H1 (cell line): ENCODE measurements around the gene MAPKAP1. TPM values are rescaled to one million over a fixed set of nuclear protein-coding genes. Genes with fewer than 3 reads are reported as not detected.

Experiments
- CTCF ChIA-PET: fragments of 300-600 bp; sonication (Branson Sonifier 250); formaldehyde crosslinking; loops from one replicate; lab custom pipeline; 2021; ENCODE audit not compliant: partially characterized antibody; lab: Charles Lee
- POLR2A ChIA-PET: fragments of 300-600 bp; sonication (Branson Sonifier 250); formaldehyde crosslinking; loops from one replicate; lab custom pipeline; 2021; ENCODE audit warnings: inconsistent platforms; ENCODE audit not compliant: partially characterized antibody; lab: Charles Lee
- DNase-seq, 2 experiments: peaks; one replicate each; pipeline versions ENCODE4 v3.0.0 to v3.0.0-alpha.2; 2010 to 2022; ENCODE audit warnings: low spot score in 2 of 2, low read depth in 1 of 2, mixed read lengths in 1 of 2
- FAIRE-seq: peaks from 2 replicates; lab custom pipeline; 2011; peaks lifted over from hg19 to GRCh38; lab: Jason Lieb, UNC
- H2AFZ ChIP-seq: 2 replicates; pipeline ENCODE4 v1.8.1; 2012; ENCODE audit warnings: low read length, inconsistent platforms
- H2AK5ac ChIP-seq: 2 replicates; pipeline ENCODE4 v1.6.1; 2013; ENCODE audit warnings: low read depth, low read length
- H2BK120ac ChIP-seq: replicated peaks from 2 replicates; pipeline ENCODE3; 2013; ENCODE audit warnings: low read depth, low read length, inconsistent platforms
- H2BK12ac ChIP-seq: 2 replicates; pipeline ENCODE4 v1.6.1; 2013; ENCODE audit warnings: low read depth, low read length
- H2BK15ac ChIP-seq: 2 replicates; pipeline ENCODE4 v1.6.1; 2013; ENCODE audit warnings: low read length
- H2BK20ac ChIP-seq: 2 replicates; pipeline ENCODE4 v1.6.1; 2013; ENCODE audit warnings: low read length
- H2BK5ac ChIP-seq: 2 replicates; pipeline ENCODE4 v1.6.1; 2013; ENCODE audit warnings: low read depth, low read length
- H3K14ac ChIP-seq: 2 replicates; pipeline ENCODE4 v1.6.1; 2013; ENCODE audit warnings: inconsistent platforms; ENCODE audit not compliant: insufficient read length
- H3K18ac ChIP-seq: 2 replicates; pipeline ENCODE4 v1.6.1; 2013; ENCODE audit warnings: low read length; ENCODE audit errors: extremely low read depth
- H3K23ac ChIP-seq: 2 replicates; pipeline ENCODE4 v1.6.1; 2013; ENCODE audit warnings: inconsistent platforms; ENCODE audit not compliant: insufficient read length
- H3K23me2 ChIP-seq: 2 replicates; pipeline ENCODE4 v1.6.1; 2013; ENCODE audit warnings: low read depth, low read length
- H3K27ac ChIP-seq: 2 replicates; pipeline ENCODE4 v1.6.1; 2011; ENCODE audit warnings: low read depth, low read length, inconsistent platforms
- H3K27me3 ChIP-seq, 4 experiments: replicated peaks in 1 of 4; 1 replicate in 1 of 4; 2 replicates in 3 of 4; pipeline versions ENCODE4 v1.6.1 to v1.8.1; 2011 to 2013; ENCODE audit warnings: low read length in 3 of 4, mild to moderate bottlenecking in 3 of 4, inconsistent platforms in 2 of 4, mixed read lengths in 2 of 4, moderate library complexity in 1 of 4; ENCODE audit not compliant: control insufficient read depth in 3 of 4, insufficient read depth in 3 of 4; ENCODE audit errors: extremely low read depth in 1 of 4
- H3K36me3 ChIP-seq, 4 experiments: 2 replicates each; pipeline versions ENCODE4 v1.6.1 to v1.8.1; 2011 to 2013; ENCODE audit warnings: mild to moderate bottlenecking in 4 of 4, low read length in 3 of 4, moderate library complexity in 2 of 4, control low read depth in 1 of 4, inconsistent platforms in 1 of 4; ENCODE audit not compliant: insufficient read depth in 4 of 4, control insufficient read depth in 2 of 4
- H3K4ac ChIP-seq: replicated peaks from 2 replicates; pipeline ENCODE3; 2013; ENCODE audit warnings: low read length, low read depth, mixed read lengths, inconsistent platforms; ENCODE audit not compliant: insufficient read length
- H3K4me1 ChIP-seq, 4 experiments: replicated peaks in 1 of 4; 1 replicate in 1 of 4; 2 replicates in 3 of 4; pipeline versions ENCODE4 v1.6.1 to v1.8.1; 2011 to 2013; ENCODE audit warnings: low read length in 3 of 4, inconsistent platforms in 2 of 4, mixed read lengths in 1 of 4; ENCODE audit not compliant: insufficient read depth in 4 of 4, control insufficient read depth in 3 of 4
- H3K4me2 ChIP-seq, 2 experiments: 2 replicates each; pipeline versions ENCODE4 v1.6.1 to v1.8.1; 2011 to 2013; ENCODE audit warnings: low read depth in 2 of 2, low read length in 2 of 2, control low read depth in 1 of 2, inconsistent platforms in 1 of 2, mild to moderate bottlenecking in 1 of 2; ENCODE audit not compliant: insufficient read depth in 1 of 2
- H3K4me3 ChIP-seq, 4 experiments: fragments of 200-600, 300-600 bp in 1 of 4; sonication (generic), shearing (Covaris generic), sonication (Bioruptor Twin) in 1 of 4; 2 replicates each; pipeline versions ENCODE4 v1.5.1 to v1.8.1; 2011 to 2016; ENCODE audit warnings: low read length in 4 of 4, low read depth in 3 of 4, control low read depth in 2 of 4, inconsistent platforms in 2 of 4, mild to moderate bottlenecking in 2 of 4, mixed read lengths in 1 of 4, moderate library complexity in 1 of 4; ENCODE audit not compliant: insufficient read depth in 2 of 4; ENCODE audit errors: extremely low read depth in 1 of 4
- H3K56ac ChIP-seq: replicated peaks from 2 replicates; pipeline ENCODE3; 2013; ENCODE audit warnings: low read depth, mild to moderate bottlenecking, mixed read lengths, low read length, inconsistent platforms; ENCODE audit not compliant: insufficient read length
- H3K79me1 ChIP-seq: 2 replicates; pipeline ENCODE4 v1.6.1; 2013; ENCODE audit warnings: low read depth, low read length, control low read depth
- H3K79me2 ChIP-seq, 2 experiments: 2 replicates each; pipeline versions ENCODE4 v1.6.1 to v1.8.1; 2012 to 2013; ENCODE audit warnings: low read length in 2 of 2, mild to moderate bottlenecking in 2 of 2, inconsistent platforms in 1 of 2; ENCODE audit not compliant: insufficient read depth in 2 of 2, control insufficient read depth in 1 of 2
- H3K9ac ChIP-seq, 4 experiments: replicated peaks in 1 of 4; 1 replicate in 1 of 4; 2 replicates in 3 of 4; pipeline versions ENCODE4 v1.6.1 to v1.8.1; 2011 to 2013; ENCODE audit warnings: low read depth in 3 of 4, low read length in 3 of 4, control low read depth in 2 of 4, mild to moderate bottlenecking in 2 of 4, moderate library complexity in 2 of 4, inconsistent platforms in 1 of 4; ENCODE audit errors: extremely low read depth in 1 of 4
- H3K9me3 ChIP-seq, 2 experiments: 2 replicates each; pipeline versions ENCODE4 v1.6.1 to v1.8.1; 2012 to 2013; ENCODE audit warnings: mild to moderate bottlenecking in 2 of 2, moderate library complexity in 2 of 2, control low read depth in 1 of 2, inconsistent platforms in 1 of 2, low read depth in 1 of 2, low read length in 1 of 2, mixed read lengths in 1 of 2; ENCODE audit not compliant: insufficient read depth in 2 of 2
- H4K20me1 ChIP-seq, 2 experiments: replicated peaks in 1 of 2; 2 replicates each; pipeline versions ENCODE3 to v1.8.1; 2011 to 2013; ENCODE audit warnings: inconsistent platforms in 2 of 2, low read length in 2 of 2, mild to moderate bottlenecking in 1 of 2; ENCODE audit not compliant: insufficient read depth in 2 of 2, control insufficient read depth in 1 of 2
- H4K5ac ChIP-seq: 2 replicates; pipeline ENCODE4 v1.6.1; 2013; ENCODE audit warnings: low read length, low read depth, mixed read lengths, inconsistent platforms; ENCODE audit not compliant: insufficient read length
- H4K8ac ChIP-seq: 2 replicates; pipeline ENCODE4 v1.8.0; 2013; ENCODE audit warnings: mild to moderate bottlenecking, moderate library complexity, low read length, inconsistent platforms; ENCODE audit not compliant: insufficient read depth; ENCODE audit errors: extremely low read depth
- H4K91ac ChIP-seq: replicated peaks from 2 replicates; pipeline ENCODE3; 2013; ENCODE audit warnings: low read length, mixed read lengths, inconsistent platforms; ENCODE audit not compliant: insufficient read length
- ATF3 ChIP-seq: IDR thresholded peaks from 2 replicates; pipeline ENCODE4 v1.6.1; 2011; ENCODE audit warnings: low read depth, mild to moderate bottlenecking, low read length; ENCODE audit not compliant: insufficient read depth
- CREB1 ChIP-seq: IDR thresholded peaks from 2 replicates; pipeline ENCODE4 v1.6.1; 2012; ENCODE audit warnings: inconsistent platforms
- GABPA ChIP-seq: IDR thresholded peaks from 2 replicates; pipeline ENCODE4 v1.6.1; 2011; ENCODE audit warnings: mild to moderate bottlenecking, low read length, moderate library complexity, borderline replicate concordance; ENCODE audit not compliant: insufficient read depth
- JUN ChIP-seq: IDR thresholded peaks from 2 replicates; pipeline ENCODE4 v1.6.1; 2011; ENCODE audit warnings: low read depth, mild to moderate bottlenecking, improper control_type of control experiment, low read length
- JUND ChIP-seq: IDR thresholded peaks from 2 replicates; pipeline ENCODE4 v1.6.1; 2011; ENCODE audit warnings: mild to moderate bottlenecking, improper control_type of control experiment, low read length
- KDM1A ChIP-seq: fragments of 200-600, 300-600 bp; sonication (generic); IDR thresholded peaks from 2 replicates; pipeline ENCODE4 v1.7.1; 2016; ENCODE audit warnings: mild to moderate bottlenecking, low read length, borderline replicate concordance
- MAFK ChIP-seq: IDR thresholded peaks from 2 replicates; pipeline ENCODE4 v1.6.1; 2012; ENCODE audit warnings: low read depth, mild to moderate bottlenecking, improper control_type of control experiment, low read length
- POLR2A ChIP-seq, 2 experiments: IDR thresholded peaks; 1 replicate in 1 of 2; 2 replicates in 1 of 2; pipeline ENCODE4 v1.6.1; 2011; ENCODE audit warnings: low read depth in 2 of 2, low read length in 2 of 2, mild to moderate bottlenecking in 2 of 2; ENCODE audit errors: control extremely low read depth in 1 of 2
- POU5F1 ChIP-seq: IDR thresholded peaks from 2 replicates; pipeline ENCODE4 v1.6.1; 2011; ENCODE audit warnings: low read depth, mild to moderate bottlenecking, low read length, moderate library complexity
- RAD21 ChIP-seq, 2 experiments: IDR thresholded peaks in 1 of 2; conservative IDR thresholded peaks in 1 of 2; 2 replicates each; pipeline ENCODE4 v1.6.1; 2011; ENCODE audit warnings: low read depth in 2 of 2, low read length in 2 of 2, improper control_type of control experiment in 1 of 2, inconsistent platforms in 1 of 2, mild to moderate bottlenecking in 1 of 2, moderate library complexity in 1 of 2
- SRF ChIP-seq: IDR thresholded peaks from 2 replicates; pipeline ENCODE4 v1.6.1; 2011; ENCODE audit warnings: mild to moderate bottlenecking, low read depth, low read length, moderate library complexity
- ZNF274 ChIP-seq: IDR thresholded peaks from 2 replicates; pipeline ENCODE4 v1.7.0; 2012; ENCODE audit warnings: low read length, borderline replicate concordance; ENCODE audit errors: extremely low read depth
- WGBS, 2 experiments: shearing (Covaris generic) in 1 of 2; methylation state at CpG; one replicate each; pipeline versions ENCODE4 v1.1.6 to v1.1.7; 2013 to 2015; ENCODE audit warnings: low lambda C conversion rate in 2 of 2, mixed read lengths in 2 of 2, inconsistent platforms in 1 of 2, low coverage in 1 of 2, missing lambda C conversion rate in 1 of 2; ENCODE audit not compliant: insufficient replicate concordance in 2 of 2, insufficient coverage in 1 of 2, insufficient read length in 1 of 2; ENCODE audit errors: extremely low coverage in 1 of 2, missing lambda C conversion rate in 1 of 2; 5-methylcytosine and 5-hydroxymethylcytosine counted together
- polyA plus RNA-seq, 7 experiments: library from polyadenylated mRNA; depleted of rRNA in 3 of 7; stranded (reverse) in 5 of 7; unstranded in 2 of 7; fragments of >200 nt in 5 of 7; fragments of 200-250 nt in 2 of 7; gene quantifications; 1 replicate in 5 of 7; 2 replicates in 1 of 7; 4 replicates in 1 of 7; pipeline versions ENCODE4 v1.2.1 to v1.2.3, GENCODE V29; 2011 to 2013; ENCODE audit warnings: missing spikeins in 2 of 7, mixed read lengths in 2 of 7
- total RNA-seq: library from RNA; stranded (reverse); fragmentation: NEBNext Ultra II Directional; extraction: Animal tissue kit (Norgen Biotek cat#: 25700); gene quantifications from 2 replicates; pipeline ENCODE4 v1.2.1, GENCODE V29; 2021

MAPKAP1 gene
- total and polyA plus RNA-seq, 2 of the 8 experiments (the other 6 are each of a cell fraction or from before 2014, with no cell fraction given) = 79.2 to 140 TPM

GRCh38 chr9:125515983-125516940, 190.7 kb downstream of the MAPKAP1 start:
- Histone ChIP-seq H3K9me3 (no peaks in the 10 kb centered on the region), H3K4ac (no peak overlapping the region), H3K23ac (no peak overlapping the region), H3K4me2 (no peak overlapping the region), H4K91ac (no peak overlapping the region), H2BK12ac (no peak overlapping the region), H2BK120ac (no peak overlapping the region), H2AFZ (no peak overlapping the region), H3K79me1 (no peaks in the 10 kb centered on the region; the same call in 1 of the 2 replicates), H3K79me2 (no peaks in the 10 kb centered on the region), H2AK5ac (no peak overlapping the region), H3K36me3 (no peaks in the 10 kb centered on the region), H2BK15ac (no peak overlapping the region), H3K56ac (no peak overlapping the region), H3K14ac (no peak overlapping the region), H3K18ac (no peak overlapping the region), H4K20me1 (no peaks in the 10 kb centered on the region), H3K9ac (no peak overlapping the region), H3K4me3 (no peak overlapping the region), H3K27me3 (no peaks in the 10 kb centered on the region), H3K4me1 (peaks cover 0 to 20% (median 9%) of the 10 kb centered on the region in 4 experiments; a peak in 4 of 7 replicates), H4K5ac (no peak overlapping the region), H2BK20ac (no peak overlapping the region), H3K27ac (no peak overlapping the region), H3K23me2 (no peaks in the 10 kb centered on the region; the same call in 1 of the 2 replicates), H2BK5ac (no peak overlapping the region), H4K8ac (no peak overlapping the region)
- CTCF ChIA-PET = interaction anchor here (0.7 to 1.2 kb wide), 2 partner anchors 25 to 36 kb away, joined by 3 to 4 read pairs; no protein-coding TSS in a partner anchor
- 94% methylated on average over 6 of the region's 6 CpGs; no CpG with 5 or more reads in 1 of the 2 experiments for WGBS, 2 experiments
- POLR2A ChIA-PET = no interaction called here
- DNase-seq (no peak), FAIRE-seq (no peak)
- TF ChIP-seq GABPA (no peak), CREB1 (no peak), SRF (no peak), KDM1A (no peak), JUN (no peak), POLR2A (IDR thresholded peaks at IDR 0.05; ENCODE audit: control extremely low read depth in 1 of 2, low read depth in 2 of 2, low read length in 2 of 2) (no peak), JUND (no peak), POU5F1 (no peak), ZNF274 (no peak), MAFK (no peak), ATF3 (no peak), RAD21 (IDR thresholded peaks at IDR 0.05 in 1 of 2, conservative IDR thresholded peaks at IDR 0.05 in 1 of 2; ENCODE audit: low read depth in 2 of 2, low read length in 2 of 2) (no peak)
